Stimulated activated CD8-positive, alpha-beta memory T cell treated with anti-CD3 and anti-CD28 coated beads, Interleukin-12 subunit alpha, Interleukin-12 subunit beta, amount 100 ng/mL, for 1 hour (primary cell): ENCODE data around the gene CMKLR1.

Experiments used
- DNase-seq: peaks from one replicate; pipeline ENCODE4 v3.0.0-alpha.2; 2020; ENCODE audit warnings: low read depth

The CMKLR1 gene

GRCh38 chr12:108298761-108299275, 40.3 kb downstream of the CMKLR1 start:
- no peak for DNase-seq

- no peak for DNase-seq
Measured at GRCh38 chr12:108297895-108298760, 41.0 kb downstream of the CMKLR1 start.

GRCh38 chr12:108297424-108297823, 41.7 kb downstream of the CMKLR1 start:
- DNase-seq = no peak

- no peak for DNase-seq
Measured at GRCh38 chr12:108296945-108297344, 42.2 kb downstream of the CMKLR1 start.

GRCh38 chr12:108295641-108296040, 43.5 kb downstream of the CMKLR1 start:
- no peak for DNase-seq

- no peak for DNase-seq
Measured at GRCh38 chr12:108289350-108290161, 49.6 kb downstream of the CMKLR1 start.

GRCh38 chr12:108287227-108287626, 51.9 kb downstream of the CMKLR1 start:
- no peak for DNase-seq

GRCh38 chr12:108285016-108285415, 54.1 kb downstream of the CMKLR1 start:
- no peak for DNase-seq

- no peak for DNase-seq
Measured at GRCh38 chr12:108284163-108284562, 54.9 kb downstream of the CMKLR1 start.

- no peak for DNase-seq
Measured at GRCh38 chr12:108282676-108283075, 56.4 kb downstream of the CMKLR1 start.

- no peak for DNase-seq
Measured at GRCh38 chr12:108282160-108282559, 57.0 kb downstream of the CMKLR1 start.

GRCh38 chr12:108277613-108278012, 61.5 kb downstream of the CMKLR1 start:
- no peak for DNase-seq

GRCh38 chr12:108273217-108273616, 65.9 kb downstream of the CMKLR1 start:
- no peak for DNase-seq

GRCh38 chr12:108271951-108272872, 66.9 kb downstream of the CMKLR1 start:
- DNase-seq = no peak

GRCh38 chr12:108270849-108271143, 68.3 kb downstream of the CMKLR1 start:
- no peak for DNase-seq

GRCh38 chr12:108270035-108270848, 68.9 kb downstream of the CMKLR1 start:
- no peak for DNase-seq

GRCh38 chr12:108269224-108269623, 69.9 kb downstream of the CMKLR1 start:
- DNase-seq = no peak

- no peak for DNase-seq
Measured at GRCh38 chr12:108268397-108268796, 70.7 kb downstream of the CMKLR1 start.

GRCh38 chr12:108267450-108267849, 71.7 kb downstream of the CMKLR1 start:
- DNase-seq = no peak

- DNase-seq = no peak
Measured at GRCh38 chr12:108266131-108266530, 73.0 kb downstream of the CMKLR1 start.

GRCh38 chr12:108265505-108265904, 73.6 kb downstream of the CMKLR1 start:
- no peak for DNase-seq
